Endothelial cell of umbilical vein (primary cell): ENCODE results near the gene CNOT9. TPM values are rescaled to one million over a fixed set of nuclear protein-coding genes. Genes with fewer than 3 reads are reported as not detected.

ENCODE experiments used
- BruUV-seq: library from RNA; stranded (reverse); fragments of 400-500 nt; replicated peaks from 2 replicates; lab custom pipeline; 2021; lab: Mats Ljungman, UMichigan
- CTCF ChIA-PET: fragments of 300-600, 350-600 bp; sonication (Branson Sonifier 250); formaldehyde crosslinking; loops from one replicate; lab custom pipeline; 2021; ENCODE audit warnings: antibody characterized with exemption, inconsistent platforms; lab: Charles Lee
- POLR2A ChIA-PET: fragments of 300-600, 350-600 bp; sonication (Branson Sonifier 250); formaldehyde crosslinking; loops from one replicate; lab custom pipeline; 2021; ENCODE audit warnings: antibody characterized with exemption, inconsistent platforms; lab: Charles Lee
- DNase-seq: peaks from one replicate; pipeline ENCODE4 v3.0.0-alpha.2; 2011; ENCODE audit warnings: low read depth, low spot score
- FAIRE-seq: peaks from 2 replicates; lab custom pipeline; 2011; peaks lifted over from hg19 to GRCh38; lab: Jason Lieb, UNC
- H2AFZ ChIP-seq: 2 replicates; pipeline ENCODE4 v1.6.0; 2012; ENCODE audit warnings: low read depth, low read length, control low read depth, inconsistent platforms
- H3K27ac ChIP-seq: 2 replicates; pipeline ENCODE4 v1.5.1; 2011; ENCODE audit warnings: low read depth, mild to moderate bottlenecking, control low read depth, low read length, moderate library complexity; ENCODE audit not compliant: insufficient read depth
- H3K27me3 ChIP-seq, 2 experiments: 2 replicates each; pipeline versions ENCODE4 v1.6.0 to v1.6.1; 2011; ENCODE audit warnings: low read length in 2 of 2, mixed read lengths in 1 of 2; ENCODE audit not compliant: control insufficient read depth in 2 of 2, insufficient read depth in 2 of 2
- H3K36me3 ChIP-seq, 2 experiments: 2 replicates in 1 of 2; 3 replicates in 1 of 2; pipeline ENCODE4 v1.5.1; 2011; ENCODE audit warnings: low read length in 2 of 2, mild to moderate bottlenecking in 1 of 2, moderate library complexity in 1 of 2; ENCODE audit not compliant: control insufficient read depth in 2 of 2, insufficient read depth in 2 of 2; ENCODE audit errors: extremely low read depth in 1 of 2
- H3K4me1 ChIP-seq: 3 replicates; pipeline ENCODE4 v1.5.1; 2011; ENCODE audit warnings: mild to moderate bottlenecking, low read length; ENCODE audit not compliant: control insufficient read depth, insufficient read depth; ENCODE audit errors: extremely low read depth
- H3K4me2 ChIP-seq: 2 replicates; pipeline ENCODE4 v1.6.1; 2011; ENCODE audit warnings: low read length, control low read depth, mixed read lengths; ENCODE audit not compliant: insufficient read depth
- H3K4me3 ChIP-seq, 3 experiments: fragments of 200-600 bp in 1 of 3; sonication (generic), shearing (Covaris generic) in 1 of 3; replicated peaks in 1 of 3; 2 replicates each; pipeline ENCODE4 v1.5.1; 2011 to 2016; ENCODE audit warnings: control low read depth in 3 of 3, low read length in 3 of 3, mild to moderate bottlenecking in 2 of 3, inconsistent platforms in 1 of 3, low read depth in 1 of 3, moderate library complexity in 1 of 3; ENCODE audit not compliant: insufficient read depth in 1 of 3
- H3K79me2 ChIP-seq: 2 replicates; pipeline ENCODE4 v1.6.0; 2012; ENCODE audit warnings: low read length, inconsistent platforms; ENCODE audit not compliant: control insufficient read depth, insufficient read depth
- H3K9ac ChIP-seq: replicated peaks from 2 replicates; pipeline ENCODE3; 2011; ENCODE audit warnings: low read length, control low read depth; ENCODE audit not compliant: insufficient read depth; ENCODE audit errors: extremely low read depth
- H3K9me1 ChIP-seq: replicated peaks from 3 replicates; pipeline ENCODE4 v1.6.0; 2011; ENCODE audit warnings: mild to moderate bottlenecking, low read length; ENCODE audit not compliant: control insufficient read depth, insufficient read depth; ENCODE audit errors: extremely low read depth
- H3K9me3 ChIP-seq: replicated peaks from 2 replicates; pipeline ENCODE4 v1.5.1; 2012; ENCODE audit warnings: low read length, inconsistent platforms; ENCODE audit not compliant: control insufficient read depth, insufficient read depth
- H4K20me1 ChIP-seq: replicated peaks from 2 replicates; pipeline ENCODE3; 2011; ENCODE audit warnings: mild to moderate bottlenecking, low read length; ENCODE audit not compliant: control insufficient read depth, insufficient read depth; ENCODE audit errors: extremely low read depth
- CTCF ChIP-seq, 2 donors: IDR thresholded peaks; 1 replicate in 1 of 2; 2 replicates in 1 of 2; pipeline ENCODE4 v1.5.1; 2011; ENCODE audit warnings: low read length in 2 of 2, mild to moderate bottlenecking in 2 of 2, moderate library complexity in 2 of 2, control low read depth in 1 of 2, inconsistent platforms in 1 of 2, low read depth in 1 of 2; ENCODE audit not compliant: insufficient read depth in 1 of 2; ENCODE audit errors: extremely low read depth in 1 of 2
- EZH2 ChIP-seq: IDR thresholded peaks from 2 replicates; pipeline ENCODE4 v1.6.1; 2012; ENCODE audit warnings: borderline replicate concordance, low read depth, mild to moderate bottlenecking, moderate library complexity, low read length, inconsistent platforms; ENCODE audit not compliant: severe bottlenecking
- FOS ChIP-seq: IDR thresholded peaks from 2 replicates; pipeline ENCODE4 v1.6.1; 2011; ENCODE audit warnings: mild to moderate bottlenecking, low read length, moderate library complexity, borderline replicate concordance; ENCODE audit not compliant: insufficient read depth
- GATA2 ChIP-seq: IDR thresholded peaks from 2 replicates; pipeline ENCODE4 v1.7.0; 2011; ENCODE audit warnings: low read depth, mild to moderate bottlenecking, moderate library complexity, mixed read lengths, low read length; ENCODE audit not compliant: insufficient read length, insufficient read depth
- JUN ChIP-seq: IDR thresholded peaks from 2 replicates; pipeline ENCODE4 v1.6.1; 2011; ENCODE audit warnings: borderline replicate concordance, low read depth; ENCODE audit not compliant: insufficient read length, insufficient read depth
- MAX ChIP-seq: IDR thresholded peaks from 2 replicates; pipeline ENCODE4 v1.6.1; 2011; ENCODE audit not compliant: insufficient read depth, insufficient read length
- MYC ChIP-seq: IDR thresholded peaks from one replicate; pipeline ENCODE4 v1.6.1; 2011; ENCODE audit warnings: mild to moderate bottlenecking, low read depth, low read length
- POLR2A ChIP-seq: IDR thresholded peaks from 2 replicates; pipeline ENCODE4 v1.6.1; 2012; ENCODE audit warnings: low read depth, mild to moderate bottlenecking, control low read depth, low read length
- POLR2AphosphoS5 ChIP-seq: IDR thresholded peaks from 2 replicates; pipeline ENCODE4 v1.6.1; 2012; ENCODE audit warnings: low read depth, mild to moderate bottlenecking, control low read depth, low read length, moderate library complexity; ENCODE audit not compliant: insufficient read depth
- dilution Hi-C: fragments of 300-500 bp; cut with MboI; formaldehyde crosslinking; loops from one replicate; pipeline ENCODE4 v1.15.0; 2019; ENCODE audit warnings: low sequenced_read_pairs; ENCODE audit not compliant: extremely low pct_ligation_motif_present
- intact Hi-C: fragments of 100-400 bp; cut with micrococcal nuclease; formaldehyde crosslinking; loops from one replicate; pipeline ENCODE4 v1.10.0; 2022
- polyA plus RNA-seq, 4 experiments: library from polyadenylated mRNA; depleted of rRNA in 3 of 4; stranded (reverse) in 3 of 4; unstranded in 1 of 4; fragments of >200 nt; gene quantifications; 2 replicates each; pipeline versions ENCODE4 v1.2.1 to v1.2.3, GENCODE V29; 2011 to 2012; ENCODE audit warnings: missing spikeins in 1 of 4
- total RNA-seq: library from RNA; stranded (reverse); gene quantifications from 2 replicates; pipeline ENCODE4 v1.2.3, GENCODE V29; 2021

Gene CNOT9
- total and polyA plus RNA-seq, 2 donors (not counting 3 experiments of a cell fraction or from before 2014, with no cell fraction given): 53.2 to 68.9 TPM

- ChIA-PET CTCF (interaction anchor here (1.3 kb wide), 1 partner anchor 12 kb away, joined by 3 read pairs; no protein-coding TSS in a partner anchor), POLR2A (no interaction called here)
- no peak overlapping the region for H3K4me3 ChIP-seq
- no peaks in the 10 kb centered on the region for H3K9me3 ChIP-seq
- no peaks in the 10 kb centered on the region for H4K20me1 ChIP-seq
- TF ChIP-seq FOS: no peak
- no peak for TF ChIP-seq JUN
- no peak for TF ChIP-seq POLR2AphosphoS5
- no peak for TF ChIP-seq POLR2A
- TF ChIP-seq CTCF (IDR thresholded peaks at IDR 0.05; ENCODE audit: extremely low read depth in 1 of 2, insufficient read depth in 1 of 2, low read depth in 1 of 2, low read length in 2 of 2): no peak
- no peak for TF ChIP-seq MAX
- no peak for TF ChIP-seq EZH2
- TF ChIP-seq GATA2: no peak
- TF ChIP-seq MYC: no peak
- peaks cover 11 to 12% of the 10 kb centered on the region in 2 experiments for H3K36me3 ChIP-seq
- dilution Hi-C loops (no loop called here), intact Hi-C loops (no loop called here)
- no peak overlapping the region for H2AFZ ChIP-seq
- H3K27me3 ChIP-seq: no peaks in the 10 kb centered on the region
- no peak overlapping the region for H3K27ac ChIP-seq
- no TSS peak for BruUV-seq
- DNase-seq (no peak), FAIRE-seq (no peak)
- H3K9me1 ChIP-seq: no peaks in the 10 kb centered on the region
- H3K9ac ChIP-seq: no peak overlapping the region
- H3K79me2 ChIP-seq: no peaks in the 10 kb centered on the region
- no peak overlapping the region for H3K4me2 ChIP-seq
- no peaks in the 10 kb centered on the region for H3K4me1 ChIP-seq
Measured at GRCh38 chr2:218546012-218546411, 22.6 kb upstream of the CNOT9 start.
